ENCODE data around the gene PEF1.

GRCh38 chr1:31685795-31686194 lies 41.1 kb upstream of the PEF1 start:
- no peak for TF ChIP-seq CBFB (CRISPR knock-in tag; IDR thresholded peaks at IDR 0.05; ENCODE audit: low read depth)
- TF ChIP-seq USF1 (CRISPR knock-in tag; IDR thresholded peaks at IDR 0.05), result no peak
- no peak for TF ChIP-seq CTCF (IDR thresholded peaks at IDR 0.05)
- no peak for TF ChIP-seq JUN (CRISPR knock-in tag; IDR thresholded peaks at IDR 0.05)
- no peak for TF ChIP-seq RELA (CRISPR knock-in tag; IDR thresholded peaks at IDR 0.05; ENCODE audit: borderline replicate concordance)
- TF ChIP-seq TEAD4 (CRISPR knock-in tag; IDR thresholded peaks at IDR 0.05), result no peak
- no peak for TF ChIP-seq ZNF423 (CRISPR knock-in tag; IDR thresholded peaks at IDR 0.05)
- no peak for TF ChIP-seq TCF7 (CRISPR knock-in tag; IDR thresholded peaks at IDR 0.05; ENCODE audit: low read depth)
- TF ChIP-seq HMGXB4 (CRISPR knock-in tag; IDR thresholded peaks at IDR 0.05), result no peak
- TF ChIP-seq ZNF416 (CRISPR knock-in tag; IDR thresholded peaks at IDR 0.05), result no peak
- TF ChIP-seq ZNF138 (CRISPR knock-in tag; conservative IDR thresholded peaks at IDR 0.05), result no peak
- no peak for TF ChIP-seq NR1H2 (CRISPR knock-in tag; IDR thresholded peaks at IDR 0.05)
- TF ChIP-seq ZNF232 (CRISPR knock-in tag; IDR thresholded peaks at IDR 0.05), result no peak

All from WTC11 (cell line).